Mesendoderm (in vitro differentiated cells): ENCODE data around the gene MUL1.

Source experiments
- DNase-seq: peaks from one replicate; pipeline ENCODE4 v3.0.0; 2013
- H2AK5ac ChIP-seq: 2 replicates; pipeline ENCODE4 v1.6.1; 2013; ENCODE audit warnings: low read length, inconsistent platforms
- H2BK120ac ChIP-seq: 2 replicates; pipeline ENCODE4 v1.6.1; 2013; ENCODE audit warnings: low read depth, mild to moderate bottlenecking, low read length, moderate library complexity, mixed read lengths
- H2BK15ac ChIP-seq: replicated peaks from 2 replicates; pipeline ENCODE4 v1.6.1; 2013; ENCODE audit warnings: low read depth, mild to moderate bottlenecking, moderate library complexity
- H2BK5ac ChIP-seq: 2 replicates; pipeline ENCODE4 v1.6.1; 2013; ENCODE audit warnings: low read length, inconsistent platforms
- H3K18ac ChIP-seq: 2 replicates; pipeline ENCODE4 v1.6.1; 2013; ENCODE audit warnings: mild to moderate bottlenecking, low read length, mixed read lengths
- H3K23ac ChIP-seq: one replicate; pipeline ENCODE4 v1.6.1; 2013; ENCODE audit warnings: low read length
- H3K27ac ChIP-seq: 2 replicates; pipeline ENCODE4 v1.5.1; 2013; ENCODE audit warnings: low read depth, mild to moderate bottlenecking, inconsistent platforms, low read length, moderate library complexity
- H3K27me3 ChIP-seq: 2 replicates; pipeline ENCODE4 v1.6.1; 2013; ENCODE audit warnings: low read length, control low read depth, mild to moderate bottlenecking, inconsistent platforms; ENCODE audit not compliant: insufficient read depth, poor library complexity
- H3K36me3 ChIP-seq: 2 replicates; pipeline ENCODE4 v1.6.1; 2013; ENCODE audit warnings: low read length, inconsistent platforms; ENCODE audit not compliant: control insufficient read depth, insufficient read depth
- H3K4ac ChIP-seq: one replicate; pipeline ENCODE4 v1.6.1; 2013; ENCODE audit warnings: low read depth, mild to moderate bottlenecking, low read length, moderate library complexity
- H3K4me1 ChIP-seq: 2 replicates; pipeline ENCODE4 v1.6.1; 2013; ENCODE audit warnings: low read depth, low read length, inconsistent platforms; ENCODE audit not compliant: control insufficient read depth
- H3K4me2 ChIP-seq: 2 replicates; pipeline ENCODE4 v1.6.1; 2013; ENCODE audit warnings: low read length
- H3K4me3 ChIP-seq: 2 replicates; pipeline ENCODE4 v1.5.1; 2013; ENCODE audit warnings: mild to moderate bottlenecking, low read length
- H3K56ac ChIP-seq: one replicate; pipeline ENCODE4 v1.6.1; 2013; ENCODE audit warnings: low read length
- H3K79me1 ChIP-seq: 2 replicates; pipeline ENCODE4 v1.6.1; 2013; ENCODE audit warnings: low read length, inconsistent platforms
- H3K79me2 ChIP-seq: 2 replicates; pipeline ENCODE4 v1.6.1; 2013; ENCODE audit warnings: mild to moderate bottlenecking, low read length; ENCODE audit not compliant: control insufficient read depth, insufficient read depth
- H3K9ac ChIP-seq: 2 replicates; pipeline ENCODE4 v1.6.1; 2013; ENCODE audit warnings: low read length, inconsistent platforms
- H4K5ac ChIP-seq: one replicate; pipeline ENCODE4 v1.6.1; 2013; ENCODE audit warnings: low read length
- H4K8ac ChIP-seq: one replicate; pipeline ENCODE4 v1.6.1; 2013; ENCODE audit warnings: low read depth, mild to moderate bottlenecking, control low read depth, low read length, moderate library complexity
- WGBS: extraction: QIAGEN DNeasy Blood & Tissue Kit; methylation state at CpG from one replicate; pipeline ENCODE4 v1.1.7; 2013; ENCODE audit warnings: low lambda C conversion rate, missing lambda C conversion rate; ENCODE audit not compliant: insufficient coverage; ENCODE audit errors: extremely low coverage; 5-methylcytosine and 5-hydroxymethylcytosine counted together

MUL1 gene

DNA sequence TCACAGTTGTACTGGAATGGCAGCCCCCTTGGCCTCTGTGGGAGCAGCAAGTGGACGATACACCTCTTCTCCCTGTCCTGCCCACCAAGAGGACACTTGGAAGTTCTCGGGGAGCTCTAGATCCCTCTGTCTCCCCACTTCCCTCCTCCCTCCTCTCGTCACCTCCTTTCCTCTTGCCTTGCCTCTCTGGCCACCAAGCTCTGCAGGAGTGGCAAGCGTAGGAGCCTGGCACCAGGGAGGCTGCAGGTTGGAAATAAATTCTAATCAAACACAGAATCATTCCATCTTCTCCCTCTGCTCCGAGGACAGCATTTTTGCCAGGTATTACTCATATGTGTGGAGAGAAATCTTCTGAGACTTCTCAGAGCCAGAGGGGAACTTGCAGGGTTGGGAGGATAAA is 42.8 kb downstream of the MUL1 start:
- Histone ChIP-seq H3K56ac (no peak overlapping the region), H3K27me3 (no peaks in the 10 kb centered on the region), H3K79me1 (no peaks in the 10 kb centered on the region), H3K18ac (no peak overlapping the region), H3K4me1 (no peaks in the 10 kb centered on the region), H2BK15ac (no peak overlapping the region), H3K4ac (no peak overlapping the region), H2BK120ac (no peak overlapping the region), H4K5ac (no peak overlapping the region), H4K8ac (no peak overlapping the region), H2BK5ac (no peak overlapping the region), H3K23ac (no peak overlapping the region), H3K36me3 (no peaks in the 10 kb centered on the region), H2AK5ac (no peak overlapping the region), H3K4me3 (no peak overlapping the region), H3K79me2 (no peaks in the 10 kb centered on the region), H3K27ac (no peak overlapping the region), H3K9ac (no peak overlapping the region), H3K4me2 (no peak overlapping the region)
- WGBS: no CpG with 5 or more reads among the region's 5 CpGs
- no peak for DNase-seq

- H2BK15ac ChIP-seq: no peak overlapping the region
- no peaks in the 10 kb centered on the region for H3K79me2 ChIP-seq
- no peak overlapping the region for H4K5ac ChIP-seq
- H3K9ac ChIP-seq: no peak overlapping the region
- no peaks in the 10 kb centered on the region for H3K4me1 ChIP-seq
- no peak overlapping the region for H3K4ac ChIP-seq
- DNase-seq: no peak
- no peaks in the 10 kb centered on the region for H3K36me3 ChIP-seq
- H3K23ac ChIP-seq: no peak overlapping the region
- no CpG with 5 or more reads among the region's 1 CpG for WGBS
- H3K4me3 ChIP-seq: no peak overlapping the region
- no peak overlapping the region for H4K8ac ChIP-seq
- no peak overlapping the region for H3K27ac ChIP-seq
- H2BK5ac ChIP-seq: no peak overlapping the region
- no peak overlapping the region for H3K56ac ChIP-seq
- no peak overlapping the region for H3K18ac ChIP-seq
- no peak overlapping the region for H2AK5ac ChIP-seq
- H2BK120ac ChIP-seq: no peak overlapping the region
- H3K27me3 ChIP-seq: no peaks in the 10 kb centered on the region
- no peaks in the 10 kb centered on the region for H3K79me1 ChIP-seq
- no peak overlapping the region for H3K4me2 ChIP-seq
Observed at GRCh38 chr1:20463502-20463901, 44.4 kb downstream of the MUL1 start.

GRCh38 chr1:20462397-20462796 is 45.6 kb downstream of the MUL1 start:
- Histone ChIP-seq H3K9ac (no peak overlapping the region), H4K5ac (no peak overlapping the region), H3K56ac (no peak overlapping the region), H2BK120ac (no peak overlapping the region), H3K4me2 (no peak overlapping the region), H3K27me3 (no peaks in the 10 kb centered on the region), H3K27ac (no peak overlapping the region), H2BK15ac (no peak overlapping the region), H2BK5ac (no peak overlapping the region), H3K23ac (no peak overlapping the region), H3K79me2 (no peaks in the 10 kb centered on the region), H3K36me3 (no peaks in the 10 kb centered on the region), H4K8ac (no peak overlapping the region), H3K4ac (no peak overlapping the region), H3K4me1 (no peaks in the 10 kb centered on the region), H3K18ac (no peak overlapping the region), H3K4me3 (no peak overlapping the region), H3K79me1 (no peaks in the 10 kb centered on the region), H2AK5ac (no peak overlapping the region)
- DNase-seq: no peak
- WGBS: no CpG with 5 or more reads among the region's 3 CpGs

- no peak overlapping the region for H2BK5ac ChIP-seq
- H3K79me1 ChIP-seq: no peaks in the 10 kb centered on the region
Observed at GRCh38 chr1:20458717-20459116, 49.2 kb downstream of the MUL1 start.

GRCh38 chr1:20454004-20454403 is 53.9 kb downstream of the MUL1 start:
- no CpG with 5 or more reads among the region's 4 CpGs for WGBS

More at GRCh38 chr1:20458717-20459116, 49.2 kb downstream of the MUL1 start:
- no peak overlapping the region for H2BK120ac ChIP-seq
- H4K8ac ChIP-seq: no peak overlapping the region
- DNase-seq: no peak
- no peak overlapping the region for H3K4me2 ChIP-seq
- H3K4me3 ChIP-seq: no peak overlapping the region
- no peaks in the 10 kb centered on the region for H3K36me3 ChIP-seq
- no peak overlapping the region for H3K27ac ChIP-seq
- no peak overlapping the region for H3K4ac ChIP-seq
- no peak overlapping the region for H2BK15ac ChIP-seq
- no peak overlapping the region for H4K5ac ChIP-seq
- no CpG with 5 or more reads among the region's 2 CpGs for WGBS
- H2AK5ac ChIP-seq: no peak overlapping the region
- H3K23ac ChIP-seq: no peak overlapping the region
- H3K18ac ChIP-seq: no peak overlapping the region
- H3K27me3 ChIP-seq: no peaks in the 10 kb centered on the region
- no peaks in the 10 kb centered on the region for H3K4me1 ChIP-seq
- H3K9ac ChIP-seq: no peak overlapping the region
- no peak overlapping the region for H3K56ac ChIP-seq
- H3K79me2 ChIP-seq: no peaks in the 10 kb centered on the region

GRCh38 chr1:20449735-20450311 is 58.1 kb downstream of the MUL1 start:
- Histone ChIP-seq H3K4me3 (no peak overlapping the region), H3K4ac (no peak overlapping the region), H3K9ac (no peak overlapping the region), H3K18ac (no peak overlapping the region), H3K4me1 (no peaks in the 10 kb centered on the region), H4K5ac (no peak overlapping the region), H3K56ac (no peak overlapping the region), H3K79me1 (no peaks in the 10 kb centered on the region), H3K79me2 (no peaks in the 10 kb centered on the region), H2BK5ac (no peak overlapping the region), H3K23ac (no peak overlapping the region), H3K36me3 (no peaks in the 10 kb centered on the region), H2BK15ac (no peak overlapping the region), H3K4me2 (no peak overlapping the region), H3K27ac (no peak overlapping the region), H2AK5ac (no peak overlapping the region), H3K27me3 (no peaks in the 10 kb centered on the region), H4K8ac (no peak overlapping the region), H2BK120ac (no peak overlapping the region)
- no peak for DNase-seq
- no CpG with 5 or more reads among the region's 4 CpGs for WGBS

More at GRCh38 chr1:20454004-20454403, 53.9 kb downstream of the MUL1 start:
- DNase-seq: no peak
- no peaks in the 10 kb centered on the region for H3K27me3 ChIP-seq
- H3K9ac ChIP-seq: no peak overlapping the region
- H3K79me1 ChIP-seq: no peaks in the 10 kb centered on the region
- no peaks in the 10 kb centered on the region for H3K4me1 ChIP-seq
- no peak overlapping the region for H4K8ac ChIP-seq
- H2AK5ac ChIP-seq: no peak overlapping the region
- H4K5ac ChIP-seq: no peak overlapping the region
- no peak overlapping the region for H3K27ac ChIP-seq
- H3K4ac ChIP-seq: no peak overlapping the region
- no peak overlapping the region for H3K56ac ChIP-seq
- no peak overlapping the region for H2BK15ac ChIP-seq
- no peaks in the 10 kb centered on the region for H3K79me2 ChIP-seq
- H2BK5ac ChIP-seq: no peak overlapping the region
- no peak overlapping the region for H2BK120ac ChIP-seq
- no peak overlapping the region for H3K4me3 ChIP-seq
- H3K23ac ChIP-seq: no peak overlapping the region
- no peak overlapping the region for H3K18ac ChIP-seq
- no peak overlapping the region for H3K4me2 ChIP-seq
- no peaks in the 10 kb centered on the region for H3K36me3 ChIP-seq
